Measurements from ENCODE around the gene KRTCAP2. TPM values are rescaled to one million over a fixed set of nuclear protein-coding genes. Genes with fewer than 3 reads are reported as not detected.

Gene KRTCAP2
- polyA plus RNA-seq, 3 donors = 157 to 256 (median 247) TPM

- H3K9ac ChIP-seq (ENCODE audit: insufficient read depth, low read length, poor library complexity, severe bottlenecking) = peak overlapping the region; percentile 84
- peak overlapping the region; percentile 86 for H3K4me2 ChIP-seq (replicated peaks; ENCODE audit: extremely low read depth, low read length, poor library complexity, severe bottlenecking)
- H3K9me3 Mint-ChIP-seq = no peaks in the 10 kb centered on the region
- H3K79me2 ChIP-seq (ENCODE audit: insufficient read depth, low read length) = peaks cover 21% of the 10 kb centered on the region
- peak overlapping the region; percentile 96 for H2AFZ ChIP-seq (ENCODE audit: insufficient read depth, low read depth, low read length, poor library complexity, severe bottlenecking)
- intact Hi-C loops (cut with micrococcal nuclease) = loop anchor here in 1 of 2 donors (5.0 kb wide), 1 partner anchor 35 kb away; the partner anchor contains the start of gene SLC50A1
- H3K9me3 ChIP-seq (replicated peaks in 1 of 2; ENCODE audit: control insufficient read depth in 1 of 2, insufficient read depth in 1 of 2, low read length in 2 of 2) = no peaks in the 10 kb centered on the region
- H3K36me3 ChIP-seq (replicated peaks in 1 of 2; ENCODE audit: control insufficient read depth in 1 of 2, insufficient read depth in 2 of 2, low read length in 2 of 2) = peaks cover 14 to 19% of the 10 kb centered on the region in 2 donors
- H3K4me3 Mint-ChIP-seq = peak overlapping the region; percentile 93 to 96
- H3K27me3 ChIP-seq (ENCODE audit: control insufficient read depth in 2 of 2, insufficient read depth in 2 of 2, low read length in 2 of 2) = peaks cover 0 to 2% of the 10 kb centered on the region in 2 donors
- H3K4me3 ChIP-seq (replicated peaks in 1 of 3; ENCODE audit: low read depth in 2 of 3, low read length in 3 of 3) = peak overlapping the region; percentile 70 to 95 (median 91)
- H3K27ac ChIP-seq (ENCODE audit: low read depth in 1 of 2, low read length in 2 of 2) = peak overlapping the region; percentile 69 to 90
- H3K27me3 Mint-ChIP-seq (ENCODE audit: low read depth in 3 of 3) = peaks cover 8 to 30% (median 28%) of the 10 kb centered on the region in 3 donors
- no peaks in the 10 kb centered on the region for H4K20me1 ChIP-seq (ENCODE audit: insufficient read depth, low read length)
- peaks cover 42% of the 10 kb centered on the region for H3K4me1 Mint-ChIP-seq
- no peak for TF ChIP-seq CTCF (IDR thresholded peaks at IDR 0.05)
- peak overlapping the region in 6 of 7 donors; percentile 84 to 96 (median 94) for H3K27ac Mint-ChIP-seq
- WGBS (ENCODE audit: insufficient coverage) = 39% methylated on average over 6 of the region's 8 CpGs
- peaks cover 35 to 42% of the 10 kb centered on the region in 2 donors for H3K4me1 ChIP-seq (ENCODE audit: control insufficient read depth in 1 of 2, insufficient read depth in 2 of 2, low read length in 2 of 2)
- DNase-seq = no peak
- H3K36me3 Mint-ChIP-seq = peaks cover 19 to 30% of the 10 kb centered on the region in 2 donors
Measured at GRCh38 chr1:155171836-155172731, 1.0 kb downstream of the KRTCAP2 start.

- DNase-seq = no peak
- Histone ChIP-seq H3K9me3 (replicated peaks in 1 of 2; ENCODE audit: control insufficient read depth in 1 of 2, insufficient read depth in 1 of 2, low read length in 2 of 2) (no peaks in the 10 kb centered on the region), H2AFZ (ENCODE audit: insufficient read depth, low read depth, low read length, poor library complexity, severe bottlenecking) (no peak overlapping the region), H3K36me3 (replicated peaks in 1 of 2; ENCODE audit: control insufficient read depth in 1 of 2, insufficient read depth in 2 of 2, low read length in 2 of 2) (peaks cover 14 to 19% of the 10 kb centered on the region in 2 donors), H4K20me1 (ENCODE audit: insufficient read depth, low read length) (no peaks in the 10 kb centered on the region), H3K9ac (ENCODE audit: insufficient read depth, low read length, poor library complexity, severe bottlenecking) (no peak overlapping the region), H3K27me3 (ENCODE audit: control insufficient read depth in 2 of 2, insufficient read depth in 2 of 2, low read length in 2 of 2) (peaks cover 0 to 13% of the 10 kb centered on the region in 2 donors), H3K4me3 (replicated peaks in 1 of 3; ENCODE audit: low read depth in 2 of 3, low read length in 3 of 3) (no peak overlapping the region), H3K79me2 (ENCODE audit: insufficient read depth, low read length) (peaks cover 21% of the 10 kb centered on the region), H3K4me1 (ENCODE audit: control insufficient read depth in 1 of 2, insufficient read depth in 2 of 2, low read length in 2 of 2) (peaks cover 44 to 47% of the 10 kb centered on the region in 2 donors), H3K27ac (ENCODE audit: low read depth in 1 of 2, low read length in 2 of 2) (no peak overlapping the region), H3K4me2 (replicated peaks; ENCODE audit: extremely low read depth, low read length, poor library complexity, severe bottlenecking) (no peak overlapping the region)
- Mint-ChIP-seq H3K4me1 (peaks cover 43% of the 10 kb centered on the region), H3K4me3 (no peak overlapping the region), H3K27me3 (ENCODE audit: low read depth in 3 of 3) (peaks cover 18 to 39% (median 36%) of the 10 kb centered on the region in 3 donors), H3K27ac (peak overlapping the region in 1 of 7 donors; percentile 25), H3K36me3 (peaks cover 19 to 30% of the 10 kb centered on the region in 2 donors), H3K9me3 (peaks cover 0 to under 1% (median 0%) of the 10 kb centered on the region in 7 donors)
- no peak for TF ChIP-seq CTCF (IDR thresholded peaks at IDR 0.05)
- intact Hi-C loops (cut with micrococcal nuclease) = loop anchor here in 1 of 2 donors (5.0 kb wide), 1 partner anchor 34 kb away; the partner anchor contains the start of gene SLC50A1
- 100% methylated on average over 5 of the region's 7 CpGs for WGBS (ENCODE audit: insufficient coverage)
Measured at GRCh38 chr1:155170806-155171205, 2.3 kb downstream of the KRTCAP2 start.

Measured in CD14-positive monocyte (primary cell).